ENCODE measurements around the gene MTM1.
A peak's percentile ranks its signal among the peaks of the same experiment; 100 is the strongest.

Gene MTM1

GRCh38 chrX:150548684-150549083, 19.7 kb upstream of the MTM1 start:
- DNase-seq (ENCODE audit: low spot score): peak; percentile 25

- DNase-seq (ENCODE audit: low spot score): no peak
Measured at GRCh38 chrX:150551963-150552362, 16.5 kb upstream of the MTM1 start.

GRCh38 chrX:150558424-150558823, 10.0 kb upstream of the MTM1 start:
- DNase-seq (ENCODE audit: low spot score): no peak

GRCh38 chrX:150564838-150565237, 3.6 kb upstream of the MTM1 start:
- DNase-seq (ENCODE audit: low spot score): no peak

- no peak for DNase-seq (ENCODE audit: low spot score)
Measured at GRCh38 chrX:150565551-150565950, 2.9 kb upstream of the MTM1 start.

GRCh38 chrX:150566734-150567182, 1.7 kb upstream of the MTM1 start:
- DNase-seq (ENCODE audit: low spot score): no peak

- DNase-seq (ENCODE audit: low spot score): no peak
Measured at GRCh38 chrX:150567645-150568319, 639 bp upstream of the MTM1 start.

GRCh38 chrX:150569155-150569477, 695 bp downstream of the MTM1 start:
- no peak for DNase-seq (ENCODE audit: low spot score)

- no peak for DNase-seq (ENCODE audit: low spot score)
Measured at GRCh38 chrX:150570512-150570911, 2.1 kb downstream of the MTM1 start.

GRCh38 chrX:150572206-150572605, 3.8 kb downstream of the MTM1 start:
- no peak for DNase-seq (ENCODE audit: low spot score)

- DNase-seq (ENCODE audit: low spot score): no peak
Measured at GRCh38 chrX:150573106-150573505, 4.7 kb downstream of the MTM1 start.

- no peak for DNase-seq (ENCODE audit: low spot score)
Measured at GRCh38 chrX:150573702-150574101, 5.3 kb downstream of the MTM1 start.

- DNase-seq (ENCODE audit: low spot score): no peak
Measured at GRCh38 chrX:150574559-150575418, 6.4 kb downstream of the MTM1 start.

GRCh38 chrX:150575419-150575814, 7.0 kb downstream of the MTM1 start:
- no peak for DNase-seq (ENCODE audit: low spot score)

- no peak for DNase-seq (ENCODE audit: low spot score)
Measured at GRCh38 chrX:150577174-150577573, 8.8 kb downstream of the MTM1 start.

GRCh38 chrX:150581093-150581775, 12.8 kb downstream of the MTM1 start:
- DNase-seq (ENCODE audit: low spot score): no peak

GRCh38 chrX:150582338-150582948, 14.0 kb downstream of the MTM1 start:
- DNase-seq (ENCODE audit: low spot score): no peak

GRCh38 chrX:150587585-150588503, 19.4 kb downstream of the MTM1 start:
- no peak for DNase-seq (ENCODE audit: low spot score)

GRCh38 chrX:150594584-150594983, 26.2 kb downstream of the MTM1 start:
- DNase-seq (ENCODE audit: low spot score): no peak

- DNase-seq (ENCODE audit: low spot score): no peak
Measured at GRCh38 chrX:150599226-150599625, 30.8 kb downstream of the MTM1 start.

GRCh38 chrX:150602296-150602695, 33.9 kb downstream of the MTM1 start:
- no peak for DNase-seq (ENCODE audit: low spot score)

Data from hepatic stellate cell (primary cell).